ENCODE measurements around the gene EFCAB5.
"Not testable (repeated sequence)": the region's sequence is repeated elsewhere in the genome, so short reads cannot be mapped to it uniquely, and the experiment has no call there.

The EFCAB5 gene

GRCh38 chr17:30103921-30104320, 162.5 kb downstream of the EFCAB5 start:
- no peak for DNase-seq

DNA sequence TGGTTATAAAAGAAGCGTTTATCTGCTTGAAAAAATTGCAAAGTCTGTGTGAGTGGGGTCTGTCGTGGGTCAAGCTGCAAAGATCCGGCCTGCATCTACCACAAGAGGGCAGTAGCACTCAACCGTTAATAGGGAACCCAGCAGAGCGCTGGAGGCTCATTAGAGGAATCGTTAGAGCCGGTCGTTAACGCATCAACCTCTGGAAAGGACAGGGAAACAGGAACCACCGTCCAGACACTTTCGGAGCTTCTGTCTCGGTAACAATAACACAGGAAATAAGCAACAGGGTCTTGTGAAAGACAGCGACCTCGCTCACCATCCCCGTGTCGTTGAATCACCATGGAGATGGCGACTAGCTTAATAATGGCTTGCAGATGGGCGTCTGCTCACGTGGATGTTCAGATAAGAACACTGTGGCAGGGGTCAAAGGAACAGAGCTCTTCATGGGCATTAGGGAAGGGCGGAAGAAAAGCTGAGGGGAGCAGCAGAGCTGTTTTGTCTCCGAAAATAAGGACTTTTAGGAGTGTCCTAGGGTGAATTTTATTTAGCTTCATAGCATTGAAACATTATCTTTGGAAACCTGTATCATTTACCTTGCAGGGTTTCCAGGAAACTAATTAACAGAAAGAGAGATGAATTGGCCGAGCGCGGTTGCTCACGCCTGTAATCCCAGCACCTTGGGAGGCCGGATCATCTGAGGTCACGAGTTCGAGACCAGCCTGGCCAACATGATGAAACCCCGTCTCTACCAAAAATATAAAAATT, 163.3 kb downstream of the EFCAB5 start:
- DNase-seq = peak; percentile 79

DNA sequence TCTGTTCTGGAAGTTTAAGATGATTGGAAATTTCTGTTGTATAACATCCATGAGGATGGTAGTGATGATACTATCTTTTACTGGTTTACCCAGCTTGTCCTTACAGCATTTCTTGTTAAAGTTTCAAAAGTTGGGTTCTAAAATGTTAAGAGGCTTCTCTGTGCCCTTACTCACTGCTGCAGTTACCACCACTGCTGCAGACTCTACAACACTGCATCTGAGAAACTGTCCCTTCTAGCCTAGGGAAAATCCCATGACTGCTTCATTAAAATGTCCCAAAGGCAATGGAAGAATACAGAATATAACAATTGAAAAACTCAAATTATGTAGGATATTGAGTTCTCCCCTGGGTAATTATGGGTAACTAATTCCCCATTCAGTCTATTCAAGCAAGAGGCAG, 171.4 kb downstream of the EFCAB5 start:
- DNase-seq = no peak

DNA sequence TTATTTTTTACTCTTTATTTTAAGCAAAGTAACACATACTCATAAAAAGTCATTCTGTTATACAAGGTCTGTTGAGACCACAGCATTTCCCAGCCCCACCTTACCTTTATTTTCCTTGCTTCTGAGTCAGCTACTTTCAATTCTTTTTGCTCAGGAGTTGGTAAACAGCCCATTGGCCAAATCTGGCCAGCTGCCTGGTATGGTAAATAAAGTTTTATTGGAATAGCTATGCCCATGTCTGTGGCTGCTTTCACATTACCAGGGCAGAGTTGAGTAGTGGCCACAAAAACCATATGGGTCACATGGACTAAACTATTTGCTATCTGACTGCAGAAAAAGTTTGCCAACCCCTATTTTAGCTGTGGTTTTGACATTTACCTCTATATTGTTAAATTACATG, 171.8 kb downstream of the EFCAB5 start:
- DNase-seq = no peak

DNA sequence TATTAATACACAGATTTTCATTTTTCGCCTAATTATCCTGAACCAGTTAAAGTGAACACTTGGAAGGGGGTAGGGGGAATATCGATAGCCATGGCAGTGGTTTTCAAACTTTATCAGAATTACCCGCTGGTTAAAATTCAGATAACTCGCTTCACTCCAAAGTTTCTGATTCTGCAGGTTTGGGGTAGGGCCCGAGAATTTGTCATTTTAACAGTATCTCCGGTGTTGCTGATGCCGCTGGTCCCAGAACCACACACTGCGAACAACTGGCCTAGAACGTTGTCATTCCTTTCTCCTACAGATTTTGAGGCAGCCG, 174.9 kb downstream of the EFCAB5 start:
- DNase-seq = no peak

DNA sequence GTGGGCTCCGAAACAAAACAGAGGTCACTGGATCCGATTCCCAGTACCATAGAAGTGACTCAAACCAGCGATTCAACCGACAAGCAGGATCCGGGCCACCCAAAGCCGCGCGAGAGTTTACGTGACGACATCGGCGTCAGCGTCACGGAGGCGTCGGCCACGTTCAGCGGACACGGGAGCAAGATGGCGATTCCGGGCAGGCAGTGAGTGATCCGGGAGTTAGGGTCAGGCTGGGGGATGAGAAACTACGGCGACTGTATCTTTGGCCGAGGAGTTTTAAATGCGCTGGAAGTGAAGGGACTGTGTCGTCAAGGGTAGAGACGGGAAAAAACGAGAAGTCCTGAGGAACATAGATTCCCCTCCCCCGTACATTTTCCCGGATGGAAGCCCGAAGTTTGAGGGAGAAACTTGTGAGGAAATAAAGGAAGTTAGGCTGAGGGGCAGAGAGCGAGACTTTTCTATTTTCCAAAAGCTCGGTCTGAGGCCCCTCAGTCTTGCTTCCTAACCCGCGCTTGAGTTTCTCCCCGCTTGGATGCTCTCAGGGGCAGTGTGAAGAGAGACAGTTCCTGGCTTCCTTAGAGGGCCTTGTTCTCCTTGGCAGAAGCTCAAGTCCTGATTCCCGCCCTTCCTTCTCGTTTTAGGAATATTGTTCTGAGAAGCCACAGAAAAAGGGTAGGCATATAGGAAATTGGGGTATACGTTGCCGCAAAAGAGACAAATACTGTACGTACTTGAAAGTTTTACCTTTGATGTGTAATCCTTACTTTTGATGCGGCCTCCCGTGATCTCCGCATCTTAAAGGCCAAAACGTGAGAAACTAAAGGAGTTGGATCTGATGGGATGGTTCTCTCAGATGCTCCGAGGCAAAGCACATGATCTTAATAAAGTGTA, 175.5 kb downstream of the EFCAB5 start, which contains the start of gene NSRP1:
NSRP1 (plus strand) TSS at position 156 of the 891 bp plus-strand sequence; CDS start at position 184, 28 bp downstream.
- DNase-seq = peak; percentile 99

DNA sequence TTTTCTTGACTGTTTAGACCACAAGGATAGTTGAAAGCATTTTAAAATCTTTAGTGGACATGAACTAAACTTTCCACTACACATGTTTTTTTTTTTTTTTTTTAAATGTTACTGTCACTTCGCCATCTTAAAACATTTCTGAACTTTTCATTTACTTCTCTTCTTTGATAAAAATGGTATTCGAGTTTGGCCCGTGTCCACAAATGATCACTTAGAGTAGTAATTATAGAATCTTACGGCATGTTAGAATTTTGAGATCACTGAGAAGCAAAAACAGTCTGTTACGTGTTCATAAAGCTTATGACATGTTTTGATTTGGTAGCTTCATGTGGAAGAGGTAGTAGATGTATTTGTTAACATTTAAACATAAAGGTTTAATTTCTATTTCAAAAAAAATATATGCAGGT, 176.2 kb downstream of the EFCAB5 start:
- no peak for DNase-seq

DNA sequence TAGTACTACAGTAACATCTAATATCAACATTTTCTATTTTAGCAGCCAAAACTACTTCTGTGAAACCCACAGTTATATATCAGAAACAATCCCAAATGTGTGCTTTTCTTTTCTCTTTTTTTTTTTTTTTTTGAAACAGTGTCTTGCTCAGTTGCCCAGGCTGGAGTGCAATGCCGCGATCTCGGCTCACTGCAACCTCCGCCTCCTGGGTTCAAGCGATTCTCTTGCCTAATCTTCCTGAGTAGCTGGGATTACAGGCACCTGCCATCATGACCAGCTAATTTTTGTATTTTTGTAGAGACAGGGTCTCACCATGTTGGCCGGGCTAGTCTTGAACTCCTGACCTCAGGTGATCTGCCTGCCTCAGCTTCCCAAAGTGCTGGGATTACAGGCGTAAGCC, 177.2 kb downstream of the EFCAB5 start:
- not testable (repeated sequence) for DNase-seq

- no peak for DNase-seq
Observed at GRCh38 chr17:30124273-30124796, 182.9 kb downstream of the EFCAB5 start.

- no peak for DNase-seq
Observed at GRCh38 chr17:30130121-30130520, 188.7 kb downstream of the EFCAB5 start.

DNA sequence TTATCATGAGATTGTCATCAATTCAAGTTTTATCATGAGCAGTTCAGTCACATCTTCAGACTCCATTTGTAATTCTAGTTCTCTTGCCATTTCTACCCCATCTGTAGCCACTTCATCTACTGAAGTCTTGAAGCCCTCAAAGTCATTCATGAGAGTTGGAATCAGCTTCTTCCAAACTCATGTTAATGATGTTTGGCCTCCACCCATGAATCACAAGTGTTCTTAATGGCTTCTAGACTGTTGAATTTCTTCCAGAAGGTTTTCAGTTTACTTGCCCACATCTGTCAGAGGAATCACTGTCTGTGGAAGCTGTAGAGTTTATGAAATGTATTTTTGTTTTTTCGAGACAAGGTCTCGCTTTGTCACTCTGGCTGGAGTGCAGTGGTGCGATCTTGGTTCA, 191.2 kb downstream of the EFCAB5 start:
- no peak for DNase-seq

DNA sequence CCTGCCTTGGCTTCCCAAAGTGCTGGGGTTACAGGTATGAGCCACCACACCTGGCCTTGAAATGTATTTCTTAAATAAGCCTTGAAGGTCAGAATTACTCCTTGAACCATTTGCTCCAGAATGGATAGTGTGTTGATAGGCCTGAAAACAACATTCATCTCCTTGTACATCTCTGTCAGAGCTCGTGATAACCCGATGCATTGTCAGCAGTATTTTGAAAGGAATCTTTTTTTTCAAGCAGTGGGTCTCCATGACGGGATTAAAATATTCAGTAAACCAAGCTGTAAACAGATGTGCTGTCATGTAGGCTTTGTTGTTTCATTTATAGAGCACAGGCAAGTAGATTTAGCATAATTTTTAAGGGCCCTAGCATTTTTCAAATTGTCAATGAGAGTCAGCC, 191.8 kb downstream of the EFCAB5 start:
- DNase-seq = no peak

GRCh38 chr17:30134551-30134950, 193.1 kb downstream of the EFCAB5 start:
- DNase-seq = no peak

GRCh38 chr17:30137158-30137557, 195.7 kb downstream of the EFCAB5 start:
- no peak for DNase-seq

DNA sequence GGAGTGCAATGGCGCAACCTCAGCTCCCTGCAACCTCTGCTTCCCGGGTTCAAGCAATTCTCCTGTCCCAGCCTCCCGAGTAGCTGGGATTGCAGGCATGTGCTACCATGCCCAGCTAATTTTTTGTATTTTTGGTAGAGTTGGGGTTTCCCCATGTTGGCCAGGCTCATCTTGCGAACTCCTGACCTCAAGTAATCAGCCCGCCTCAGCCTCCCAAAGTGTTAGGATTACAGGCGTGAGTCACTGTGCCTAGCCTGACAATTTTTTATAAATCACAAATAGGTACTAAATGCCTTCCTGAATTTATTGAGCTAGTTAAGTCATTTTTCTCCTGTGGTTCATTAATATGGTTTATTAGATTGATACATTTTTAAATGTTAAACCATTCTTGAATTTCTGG, 206.4 kb downstream of the EFCAB5 start:
- DNase-seq = not testable (repeated sequence)

GRCh38 chr17:30148376-30148775, 206.9 kb downstream of the EFCAB5 start:
- no peak for DNase-seq

GRCh38 chr17:30151471-30151870, 210.0 kb downstream of the EFCAB5 start:
- DNase-seq = no peak

- DNase-seq = no peak
Observed at GRCh38 chr17:30153463-30153862, 212.0 kb downstream of the EFCAB5 start.

DNA sequence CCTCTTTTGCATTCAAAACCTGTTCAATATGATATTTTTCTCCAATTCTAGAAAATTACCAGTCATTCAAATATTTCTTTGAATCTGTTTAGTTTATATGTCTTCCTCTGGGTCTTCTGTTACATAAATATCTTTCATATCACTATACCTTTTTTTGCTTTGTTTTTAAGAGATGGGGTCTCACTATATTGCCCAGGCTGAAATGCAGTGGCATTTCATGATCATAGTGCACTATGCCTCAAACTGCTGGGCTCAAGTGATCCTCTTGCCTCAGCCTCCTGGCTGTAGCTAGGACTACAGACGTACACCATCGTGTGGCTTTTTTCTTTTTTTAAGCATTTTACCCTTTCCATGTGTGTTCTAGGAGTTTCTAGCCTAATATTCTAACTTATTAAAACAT, 214.0 kb downstream of the EFCAB5 start:
- DNase-seq = no peak
